HG03342 (cell line): Measurements from ENCODE around the gene TRIM49C.
"Not testable (repeated sequence)": the region's sequence is repeated elsewhere in the genome, so short reads cannot be mapped to it uniquely, and the experiment has no call there.

Experiments used
- ATAC-seq: cut with Tn5 transposase; IDR thresholded peaks from one replicate; pipeline ENCODE4 v1.9.1; 2021; ENCODE audit warnings: mild to moderate bottlenecking, moderate library complexity; ENCODE audit not compliant: unreplicated experiment

The TRIM49C gene

GRCh38 chr11:90030806-90031205 lies at the start of gene TRIM49C:
Gene TRIM49C, plus strand, starts transcription at chr11:90031106. Its CDS starts 4,106 bp downstream, at chr11:90035212.
- not testable (repeated sequence) for ATAC-seq

- not testable (repeated sequence) for ATAC-seq
These were observed 6.7 kb upstream of the TRIM49C start for GRCh38 chr11:90024184-90024583.

- not testable (repeated sequence) for ATAC-seq
These were observed 20.8 kb downstream of the TRIM49C start for GRCh38 chr11:90051591-90052209.

- not testable (repeated sequence) for ATAC-seq
These were observed 21.4 kb downstream of the TRIM49C start for GRCh38 chr11:90052311-90052710.

- not testable (repeated sequence) for ATAC-seq
These were observed 22.6 kb downstream of the TRIM49C start for GRCh38 chr11:90053545-90053944.

- ATAC-seq: not testable (repeated sequence)
These were observed 54.7 kb downstream of the TRIM49C start, which contains the start of gene UBTFL1 for GRCh38 chr11:90085650-90086049. Gene UBTFL1, plus strand, starts transcription at chr11:90085950. Its CDS starts 0 bp downstream, at chr11:90085950.

GRCh38 chr11:90088731-90089130 lies 57.8 kb downstream of the TRIM49C start:
- not testable (repeated sequence) for ATAC-seq
